Left ventricle myocardium inferior (tissue), 1 donor: ENCODE measurements around the gene SFXN5. TPM values are rescaled to one million over a fixed set of nuclear protein-coding genes. Genes with fewer than 3 reads are reported as not detected.

ENCODE experiments used
- DNase-seq: peaks from one replicate; pipeline ENCODE4 v3.0.0-alpha.2; 2020
- H3K27ac ChIP-seq: fragments of 200-600 bp; replicated peaks from 2 replicates; pipeline ENCODE4 v1.8.0; 2021
- H3K27me3 ChIP-seq: fragments of 200-600 bp; 2 replicates; pipeline ENCODE4 v1.8.0; 2021; ENCODE audit warnings: low read depth
- H3K36me3 ChIP-seq: fragments of 200-600 bp; 2 replicates; pipeline ENCODE4 v1.8.0; 2021
- H3K4me1 ChIP-seq: fragments of 200-600 bp; 2 replicates; pipeline ENCODE4 v1.8.0; 2021
- H3K4me3 ChIP-seq: fragments of 200-600 bp; 2 replicates; pipeline ENCODE4 v1.8.0; 2021; ENCODE audit warnings: mild to moderate bottlenecking, moderate library complexity
- H3K9me3 ChIP-seq: fragments of 200-600 bp; replicated peaks from 2 replicates; pipeline ENCODE4 v1.8.0; 2021
- intact Hi-C: fragments of 100-400 bp; cut with micrococcal nuclease; formaldehyde crosslinking; loops from one replicate; pipeline ENCODE4 v1.11.0; 2022
- total RNA-seq: library from RNA; stranded (reverse); fragmentation: NEBNext Ultra II Directional; extraction: Animal tissue kit (Norgen Biotek cat#: 25700); gene quantifications from one replicate; pipeline ENCODE4 v1.2.1, GENCODE V29; 2021
- TF ChIP-seq, protein P1 (sequence below): fragments of 200-600 bp; IDR thresholded peaks from 2 replicates; pipeline ENCODE4 v1.8.0; 2021; ENCODE audit warnings: antibody characterized with exemption, mild to moderate bottlenecking, borderline replicate concordance
- donor health status: DM: no; HTN: yes; CAD: no; lungs with severe emphysema.

Gene SFXN5
- total RNA-seq, 1 donor from 2014 or later, result 9.9 TPM

DNA sequence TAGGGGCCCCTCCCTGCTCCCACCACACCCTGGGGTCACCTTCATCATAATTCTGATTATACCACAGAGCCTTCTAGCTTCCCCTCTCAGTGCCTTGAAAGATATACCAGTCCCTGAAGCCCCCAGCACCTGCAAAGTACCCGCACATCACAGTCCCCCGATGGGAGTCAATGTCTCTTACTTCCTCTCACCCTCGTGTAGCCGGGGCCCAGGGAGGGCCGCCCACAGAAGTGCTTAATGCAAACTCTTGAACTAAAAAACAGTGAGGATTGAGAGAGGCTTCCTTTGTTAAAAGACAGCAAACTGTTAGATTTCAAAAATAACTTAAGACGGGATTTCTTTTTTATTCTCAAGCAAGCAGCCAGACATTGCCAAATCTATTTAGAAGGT is 76.5 kb downstream of the SFXN5 start:
- H3K4me1 ChIP-seq, result peaks cover 3% of the 10 kb centered on the region
- no peak overlapping the region for H3K27ac ChIP-seq
- H3K9me3 ChIP-seq, result no peaks in the 10 kb centered on the region
- H3K27me3 ChIP-seq, result no peaks in the 10 kb centered on the region
- TF ChIP-seq, protein P1, sequence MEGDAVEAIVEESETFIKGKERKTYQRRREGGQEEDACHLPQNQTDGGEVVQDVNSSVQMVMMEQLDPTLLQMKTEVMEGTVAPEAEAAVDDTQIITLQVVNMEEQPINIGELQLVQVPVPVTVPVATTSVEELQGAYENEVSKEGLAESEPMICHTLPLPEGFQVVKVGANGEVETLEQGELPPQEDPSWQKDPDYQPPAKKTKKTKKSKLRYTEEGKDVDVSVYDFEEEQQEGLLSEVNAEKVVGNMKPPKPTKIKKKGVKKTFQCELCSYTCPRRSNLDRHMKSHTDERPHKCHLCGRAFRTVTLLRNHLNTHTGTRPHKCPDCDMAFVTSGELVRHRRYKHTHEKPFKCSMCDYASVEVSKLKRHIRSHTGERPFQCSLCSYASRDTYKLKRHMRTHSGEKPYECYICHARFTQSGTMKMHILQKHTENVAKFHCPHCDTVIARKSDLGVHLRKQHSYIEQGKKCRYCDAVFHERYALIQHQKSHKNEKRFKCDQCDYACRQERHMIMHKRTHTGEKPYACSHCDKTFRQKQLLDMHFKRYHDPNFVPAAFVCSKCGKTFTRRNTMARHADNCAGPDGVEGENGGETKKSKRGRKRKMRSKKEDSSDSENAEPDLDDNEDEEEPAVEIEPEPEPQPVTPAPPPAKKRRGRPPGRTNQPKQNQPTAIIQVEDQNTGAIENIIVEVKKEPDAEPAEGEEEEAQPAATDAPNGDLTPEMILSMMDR, result no peak
- no peak for DNase-seq
- intact Hi-C loops, result loop anchor here (10.0 kb wide), 1 partner anchor 160 kb away; no protein-coding TSS in a partner anchor
- peaks cover 20% of the 10 kb centered on the region for H3K36me3 ChIP-seq
- no peak overlapping the region for H3K4me3 ChIP-seq

DNA sequence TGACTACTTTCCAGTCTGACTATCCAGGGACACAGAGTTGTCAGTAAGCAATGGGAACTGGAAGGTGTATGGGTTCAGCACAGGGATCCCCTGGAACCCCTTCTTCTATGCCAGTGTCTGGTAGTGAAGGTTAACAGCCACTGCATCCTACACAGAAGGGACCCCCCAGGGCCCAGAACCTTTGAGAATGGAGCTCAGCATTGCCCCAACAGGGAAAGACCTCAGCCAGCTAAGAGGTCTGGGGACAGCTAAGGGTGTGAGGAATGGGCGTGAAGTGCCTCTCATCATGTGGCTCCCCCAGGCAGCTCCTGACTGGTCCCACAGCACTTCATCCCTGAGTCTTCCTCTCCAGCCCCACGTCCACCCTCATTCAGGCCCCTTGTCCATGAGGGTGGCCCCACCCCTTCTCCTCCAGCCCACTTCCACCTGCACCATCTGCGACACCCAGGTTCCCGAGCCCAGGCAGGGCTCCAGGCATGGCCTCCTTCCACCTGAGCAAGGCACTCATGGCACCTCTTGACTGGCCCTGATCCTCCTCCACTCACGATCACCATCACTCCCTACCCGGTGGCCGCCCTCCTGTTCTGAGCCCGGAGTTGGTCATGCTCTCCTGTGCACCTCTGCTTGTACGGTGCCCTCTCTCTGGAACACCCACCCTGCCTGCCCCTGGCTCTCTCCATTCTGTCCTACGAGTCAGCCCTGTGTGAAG is 77.1 kb downstream of the SFXN5 start:
- intact Hi-C loops, result loop anchor here (10.0 kb wide), 1 partner anchor 160 kb away; no protein-coding TSS in a partner anchor
- Histone ChIP-seq H3K36me3 (peaks cover 20% of the 10 kb centered on the region), H3K9me3 (no peaks in the 10 kb centered on the region), H3K4me1 (peaks cover 8% of the 10 kb centered on the region), H3K4me3 (no peak overlapping the region), H3K27ac (no peak overlapping the region), H3K27me3 (no peaks in the 10 kb centered on the region)
- no peak for DNase-seq
- TF ChIP-seq, protein P1, result no peak

DNA sequence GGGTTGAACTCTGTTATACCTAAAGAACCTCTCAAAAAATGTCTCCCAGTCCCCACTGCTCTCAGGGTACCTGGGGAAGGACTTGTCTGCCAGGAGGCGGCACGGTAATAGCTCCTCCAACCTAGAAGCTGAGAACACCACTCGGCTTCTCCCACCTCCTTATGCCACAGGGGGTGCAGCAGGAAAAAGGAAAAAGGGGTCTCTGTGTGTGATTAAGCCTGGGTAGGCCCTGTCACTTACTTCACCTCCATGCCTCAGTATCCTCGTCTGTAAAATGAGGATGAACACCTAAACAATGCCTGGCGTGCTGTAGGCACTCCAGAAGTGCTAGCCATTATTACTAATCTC is 77.6 kb downstream of the SFXN5 start:
- no peak for DNase-seq
- no peak overlapping the region for H3K4me3 ChIP-seq
- H3K27ac ChIP-seq, result no peak overlapping the region
- H3K9me3 ChIP-seq, result no peaks in the 10 kb centered on the region
- peaks cover 14% of the 10 kb centered on the region for H3K4me1 ChIP-seq
- H3K27me3 ChIP-seq, result no peaks in the 10 kb centered on the region
- peaks cover 20% of the 10 kb centered on the region for H3K36me3 ChIP-seq
- TF ChIP-seq, protein P1, result no peak
- intact Hi-C loops, result loop anchor here (10.0 kb wide), 1 partner anchor 161 kb away; no protein-coding TSS in a partner anchor

DNA sequence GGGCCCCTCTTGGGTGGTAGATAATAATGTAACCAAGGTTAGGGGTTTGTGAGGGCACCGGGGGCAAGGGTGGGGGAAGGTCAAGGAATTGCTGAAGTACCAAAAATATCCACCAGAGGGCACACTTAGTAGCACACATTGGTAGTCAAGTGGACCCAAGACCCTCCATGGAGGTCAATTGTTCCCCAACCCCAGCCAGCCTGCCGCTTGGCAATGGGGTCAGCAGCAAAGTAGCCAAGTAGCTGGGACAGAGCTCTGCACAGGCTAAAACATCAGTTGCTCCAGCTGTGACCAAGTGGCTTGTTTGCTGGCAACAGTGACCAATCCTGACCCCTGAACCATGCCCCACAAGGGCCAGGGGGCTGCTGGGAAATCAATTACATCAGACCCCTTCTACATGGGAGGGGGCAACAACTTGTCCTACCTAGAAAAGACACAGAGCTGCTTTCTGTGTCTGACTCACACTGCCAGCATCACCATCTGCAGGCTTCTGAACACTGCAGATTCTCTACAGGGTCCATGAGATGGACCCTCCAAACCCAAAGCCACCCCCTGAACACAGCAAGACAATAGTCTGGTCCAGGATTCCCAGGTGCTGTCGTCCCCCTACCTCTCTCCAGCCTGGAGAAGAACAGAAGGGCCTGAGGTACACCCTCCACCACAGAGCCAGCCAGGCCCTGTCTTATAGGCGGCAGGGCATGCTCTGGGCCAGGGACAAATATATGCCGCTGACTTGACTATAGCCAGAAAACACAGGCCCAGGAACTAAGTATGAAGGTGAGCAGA is 78.2 kb downstream of the SFXN5 start:
- H3K4me1 ChIP-seq, result peaks cover 14% of the 10 kb centered on the region
- H3K27me3 ChIP-seq, result no peaks in the 10 kb centered on the region
- TF ChIP-seq, protein P1, result peak; percentile 83
- DNase-seq, result no peak
- H3K27ac ChIP-seq, result no peak overlapping the region
- H3K36me3 ChIP-seq, result peaks cover 15% of the 10 kb centered on the region
- no peaks in the 10 kb centered on the region for H3K9me3 ChIP-seq
- intact Hi-C loops, result loop anchor here (10.0 kb wide), 1 partner anchor 161 kb away; no protein-coding TSS in a partner anchor
- H3K4me3 ChIP-seq, result no peak overlapping the region

DNA sequence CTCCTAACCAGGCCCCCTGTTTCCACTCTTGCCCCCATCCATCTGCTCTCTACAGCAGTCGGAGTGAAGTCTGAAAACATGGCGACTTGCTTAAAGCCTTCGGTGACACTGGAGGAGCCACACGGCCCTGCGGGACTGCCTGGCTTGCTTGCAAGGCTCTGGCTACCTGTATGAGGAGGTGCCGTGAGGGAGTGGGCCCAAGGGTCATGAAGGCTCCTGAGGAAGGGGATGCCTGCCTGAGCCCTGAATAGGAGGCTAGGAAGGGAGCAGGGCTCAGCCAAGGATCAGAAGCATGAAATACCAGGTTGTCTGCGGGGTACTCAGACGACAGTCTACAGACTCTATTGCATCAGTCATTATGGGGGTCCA is 78.8 kb downstream of the SFXN5 start:
- no peak for DNase-seq
- no peak overlapping the region for H3K4me3 ChIP-seq
- intact Hi-C loops, result loop anchor here (10.0 kb wide), 1 partner anchor 162 kb away; no protein-coding TSS in a partner anchor
- H3K4me1 ChIP-seq, result peaks cover 14% of the 10 kb centered on the region
- no peaks in the 10 kb centered on the region for H3K9me3 ChIP-seq
- no peaks in the 10 kb centered on the region for H3K27me3 ChIP-seq
- TF ChIP-seq, protein P1, result no peak
- no peak overlapping the region for H3K27ac ChIP-seq
- H3K36me3 ChIP-seq, result peaks cover 15% of the 10 kb centered on the region
